Gastrocnemius medialis (tissue), 4 donors: ENCODE measurements around the gene CD151.

ENCODE experiments used
- POLR2A ChIP-seq, 2 donors: fragments of 450-650 bp; IDR thresholded peaks; one replicate each; pipeline ENCODE4 v1.6.1; 2017; ENCODE audit warnings: antibody characterized with exemption in 2 of 2, mild to moderate bottlenecking in 2 of 2, moderate library complexity in 2 of 2
- TF ChIP-seq, protein P1 (sequence below), 5 experiments: fragments of 450-650 bp in 3 of 5; fragments of 200-600 bp in 2 of 5; sonication (generic) in 2 of 5; IDR thresholded peaks in 4 of 5; conservative IDR thresholded peaks in 1 of 5; 1 replicate in 4 of 5; 2 replicates in 1 of 5; pipeline ENCODE4 v1.5.1; 2016 to 2019; ENCODE audit warnings: antibody characterized with exemption in 5 of 5, mild to moderate bottlenecking in 3 of 5, moderate library complexity in 3 of 5

DNA sequence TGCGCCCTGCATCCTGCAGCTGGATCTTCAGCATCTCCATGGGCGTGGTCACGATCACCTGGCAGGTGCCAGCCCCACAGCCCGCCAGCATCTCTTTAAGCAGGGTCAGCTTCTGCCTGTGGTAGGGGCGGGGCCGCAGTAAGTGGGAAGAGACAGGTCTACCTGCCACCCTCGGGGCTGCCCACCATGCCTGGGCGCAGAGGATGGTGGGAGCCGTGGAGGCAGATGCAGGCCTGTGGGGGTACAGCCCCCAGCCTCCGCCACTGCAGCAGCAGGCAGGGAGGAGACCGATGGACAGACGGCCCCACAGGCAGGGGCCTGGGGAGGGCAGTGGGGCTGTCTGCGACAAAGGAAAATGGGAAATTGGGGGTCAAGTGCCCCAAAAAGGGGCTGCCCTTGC lies 39.9 kb upstream of the CD151 start:
- TF ChIP-seq, protein P1, sequence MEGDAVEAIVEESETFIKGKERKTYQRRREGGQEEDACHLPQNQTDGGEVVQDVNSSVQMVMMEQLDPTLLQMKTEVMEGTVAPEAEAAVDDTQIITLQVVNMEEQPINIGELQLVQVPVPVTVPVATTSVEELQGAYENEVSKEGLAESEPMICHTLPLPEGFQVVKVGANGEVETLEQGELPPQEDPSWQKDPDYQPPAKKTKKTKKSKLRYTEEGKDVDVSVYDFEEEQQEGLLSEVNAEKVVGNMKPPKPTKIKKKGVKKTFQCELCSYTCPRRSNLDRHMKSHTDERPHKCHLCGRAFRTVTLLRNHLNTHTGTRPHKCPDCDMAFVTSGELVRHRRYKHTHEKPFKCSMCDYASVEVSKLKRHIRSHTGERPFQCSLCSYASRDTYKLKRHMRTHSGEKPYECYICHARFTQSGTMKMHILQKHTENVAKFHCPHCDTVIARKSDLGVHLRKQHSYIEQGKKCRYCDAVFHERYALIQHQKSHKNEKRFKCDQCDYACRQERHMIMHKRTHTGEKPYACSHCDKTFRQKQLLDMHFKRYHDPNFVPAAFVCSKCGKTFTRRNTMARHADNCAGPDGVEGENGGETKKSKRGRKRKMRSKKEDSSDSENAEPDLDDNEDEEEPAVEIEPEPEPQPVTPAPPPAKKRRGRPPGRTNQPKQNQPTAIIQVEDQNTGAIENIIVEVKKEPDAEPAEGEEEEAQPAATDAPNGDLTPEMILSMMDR (IDR thresholded peaks at IDR 0.05 in 4 of 5, conservative IDR thresholded peaks at IDR 0.05 in 1 of 5), result no peak
- no peak for TF ChIP-seq POLR2A (IDR thresholded peaks at IDR 0.05)
